AG10803 (cell line): Measurements from ENCODE around the gene MYH10.

Experiments used
- DNase-seq: peaks from one replicate; pipeline ENCODE4 v3.0.0; 2010; ENCODE audit warnings: low read depth
- H3K4me3 ChIP-seq: 2 replicates; pipeline ENCODE4 v1.5.1; 2011; ENCODE audit warnings: mild to moderate bottlenecking, low read length, control low read depth
- TF ChIP-seq, protein P1 (sequence below): conservative IDR thresholded peaks from 2 replicates; pipeline ENCODE4 v1.5.1; 2011; ENCODE audit warnings: mild to moderate bottlenecking, low read length, control low read depth, inconsistent platforms

Gene MYH10

DNA sequence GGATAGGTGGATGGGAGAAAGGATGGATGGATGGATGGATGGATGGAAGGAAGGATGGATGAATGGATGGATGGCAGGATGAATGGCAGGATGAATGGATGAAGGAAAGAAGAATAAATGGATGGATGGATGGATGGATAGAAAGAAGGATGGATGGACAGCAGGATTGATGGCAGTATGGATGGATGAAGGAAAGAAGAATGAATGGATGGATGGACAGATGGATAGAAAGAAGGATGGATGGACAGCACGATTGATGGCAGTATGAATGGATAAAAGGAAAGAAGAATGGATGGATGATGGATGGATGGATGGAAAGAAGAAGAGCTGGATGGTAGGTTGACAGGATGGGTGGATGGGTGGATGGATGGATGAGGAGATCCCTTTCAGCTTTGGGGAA is 9.2 kb upstream of the MYH10 start:
- no peak overlapping the region for H3K4me3 ChIP-seq
- TF ChIP-seq, protein P1, sequence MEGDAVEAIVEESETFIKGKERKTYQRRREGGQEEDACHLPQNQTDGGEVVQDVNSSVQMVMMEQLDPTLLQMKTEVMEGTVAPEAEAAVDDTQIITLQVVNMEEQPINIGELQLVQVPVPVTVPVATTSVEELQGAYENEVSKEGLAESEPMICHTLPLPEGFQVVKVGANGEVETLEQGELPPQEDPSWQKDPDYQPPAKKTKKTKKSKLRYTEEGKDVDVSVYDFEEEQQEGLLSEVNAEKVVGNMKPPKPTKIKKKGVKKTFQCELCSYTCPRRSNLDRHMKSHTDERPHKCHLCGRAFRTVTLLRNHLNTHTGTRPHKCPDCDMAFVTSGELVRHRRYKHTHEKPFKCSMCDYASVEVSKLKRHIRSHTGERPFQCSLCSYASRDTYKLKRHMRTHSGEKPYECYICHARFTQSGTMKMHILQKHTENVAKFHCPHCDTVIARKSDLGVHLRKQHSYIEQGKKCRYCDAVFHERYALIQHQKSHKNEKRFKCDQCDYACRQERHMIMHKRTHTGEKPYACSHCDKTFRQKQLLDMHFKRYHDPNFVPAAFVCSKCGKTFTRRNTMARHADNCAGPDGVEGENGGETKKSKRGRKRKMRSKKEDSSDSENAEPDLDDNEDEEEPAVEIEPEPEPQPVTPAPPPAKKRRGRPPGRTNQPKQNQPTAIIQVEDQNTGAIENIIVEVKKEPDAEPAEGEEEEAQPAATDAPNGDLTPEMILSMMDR = no peak
- DNase-seq = no peak

DNA sequence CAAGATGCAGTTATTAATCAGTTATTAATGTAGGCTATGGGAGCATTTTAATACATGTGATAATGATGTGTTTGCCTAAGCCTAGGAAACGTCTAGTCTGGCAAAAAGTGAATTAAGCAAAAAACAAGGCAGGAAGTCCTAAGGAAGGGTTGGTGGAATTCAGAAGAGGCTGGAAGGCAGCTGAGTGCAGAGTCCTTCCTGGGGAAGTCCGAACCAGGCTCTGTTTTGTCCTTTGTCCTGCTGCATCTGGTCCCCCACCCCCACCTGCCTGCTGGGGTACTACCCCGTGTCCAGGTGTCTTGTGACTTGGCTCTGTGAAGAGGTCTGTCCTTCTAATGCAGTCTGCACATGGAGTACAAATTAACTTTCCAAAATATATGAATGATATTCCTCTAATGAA is 1.5 kb upstream of the MYH10 start:
- no peak overlapping the region for H3K4me3 ChIP-seq
- no peak for DNase-seq
- TF ChIP-seq, protein P1 = no peak

DNA sequence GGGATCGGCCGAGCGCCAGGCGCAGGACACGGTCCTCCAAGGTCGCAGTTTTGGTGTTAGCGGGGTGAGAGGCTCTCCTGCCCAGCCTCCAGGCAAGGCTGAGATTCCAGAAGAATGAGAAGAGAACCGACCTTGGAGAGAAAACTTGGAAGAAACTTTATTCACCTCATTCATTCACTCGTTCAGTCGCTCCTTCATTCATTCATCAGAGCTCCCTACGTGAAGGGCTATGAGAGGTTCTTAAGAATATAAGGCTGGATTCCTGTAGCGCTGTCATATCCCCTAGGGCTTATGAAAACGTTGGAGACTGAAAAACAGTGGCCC is 991 bp upstream of the MYH10 start:
- DNase-seq = no peak
- TF ChIP-seq, protein P1 = no peak
- H3K4me3 ChIP-seq = peak overlapping the region; percentile 86

DNA sequence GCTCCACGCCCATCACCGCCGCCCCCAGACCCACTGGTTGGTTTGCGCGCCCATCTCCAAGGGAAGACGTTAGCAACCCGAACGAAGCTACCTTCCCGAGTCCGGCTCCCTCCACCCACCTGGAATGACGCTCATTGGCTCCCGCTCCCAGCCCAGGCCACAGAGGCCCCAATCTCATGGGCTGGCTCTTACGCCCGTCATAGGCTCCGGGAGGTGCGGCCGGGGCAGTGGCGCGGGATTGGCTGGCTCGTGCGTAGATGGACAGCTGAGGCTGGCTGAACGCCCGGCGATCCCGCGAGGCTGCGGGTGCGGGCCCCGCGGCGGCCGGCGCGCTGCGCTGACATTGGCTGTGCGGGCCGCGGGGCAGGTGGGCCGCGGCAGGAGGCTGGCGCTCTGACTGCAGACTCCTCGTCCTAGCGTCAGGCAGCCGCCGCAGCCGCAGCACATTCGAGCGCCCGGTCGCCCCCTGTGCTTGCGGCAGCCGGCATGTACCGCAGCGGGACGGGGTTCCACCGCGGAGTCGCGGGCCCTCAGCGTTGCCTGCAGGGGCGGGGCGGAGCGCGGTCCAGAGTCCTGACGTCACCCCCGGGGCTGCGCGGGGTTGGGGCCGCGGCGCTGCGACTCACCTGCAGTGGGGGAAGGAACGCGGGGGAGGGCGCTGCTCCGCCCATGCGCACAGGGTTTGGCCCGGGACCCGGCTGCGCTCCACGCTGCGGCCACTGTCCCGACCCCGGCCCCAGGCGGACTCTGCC is 453 bp upstream of the MYH10 start:
- DNase-seq = peak; percentile 99
- TF ChIP-seq, protein P1 = no peak; the same call in 1 of the 2 replicates
- H3K4me3 ChIP-seq = peak overlapping the region; percentile 86

DNA sequence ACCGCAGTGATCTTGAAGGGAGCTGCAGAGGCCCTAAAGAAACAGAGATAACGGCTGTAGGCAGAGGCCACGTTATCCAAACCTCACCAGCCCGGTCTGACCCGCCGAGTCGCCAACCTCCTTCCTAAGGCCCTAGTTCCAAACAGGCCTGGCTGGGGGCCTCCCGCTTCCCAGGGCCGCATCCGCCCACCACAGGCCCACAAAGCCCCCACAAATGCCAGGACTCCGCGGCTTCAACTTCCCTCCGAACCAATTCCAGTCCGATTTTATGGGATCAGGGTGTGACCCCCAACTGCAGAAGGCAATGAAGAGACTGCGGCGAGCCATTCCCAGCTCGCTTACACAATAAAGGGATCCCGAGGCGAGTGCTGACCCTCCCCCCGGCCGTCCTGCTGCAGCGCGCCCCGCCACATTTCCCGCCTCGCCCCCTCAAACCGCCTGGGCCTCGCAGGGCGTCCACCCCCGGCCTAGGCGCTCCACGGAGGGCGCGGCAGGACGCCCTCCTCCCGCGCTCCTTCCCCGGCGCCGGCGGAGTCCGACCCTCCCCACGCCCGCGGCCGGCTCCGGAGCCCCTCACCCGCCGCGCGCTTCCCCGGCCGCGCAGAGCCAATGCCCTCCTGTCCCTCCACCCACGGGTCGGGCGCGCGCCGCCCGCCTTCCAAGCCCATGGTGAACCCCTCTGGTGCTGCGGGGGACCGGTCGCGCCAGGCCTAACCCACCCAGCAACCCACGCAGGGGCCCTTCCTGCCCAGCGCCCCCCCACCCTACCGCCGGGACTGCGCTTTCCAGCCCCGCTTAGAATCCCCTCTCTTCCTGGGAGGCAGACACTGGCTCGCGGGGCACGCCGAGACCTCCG is 926 bp downstream of the MYH10 start:
- peak; percentile 36 for DNase-seq
- TF ChIP-seq, protein P1 = no peak
- H3K4me3 ChIP-seq = peak overlapping the region; percentile 86

DNA sequence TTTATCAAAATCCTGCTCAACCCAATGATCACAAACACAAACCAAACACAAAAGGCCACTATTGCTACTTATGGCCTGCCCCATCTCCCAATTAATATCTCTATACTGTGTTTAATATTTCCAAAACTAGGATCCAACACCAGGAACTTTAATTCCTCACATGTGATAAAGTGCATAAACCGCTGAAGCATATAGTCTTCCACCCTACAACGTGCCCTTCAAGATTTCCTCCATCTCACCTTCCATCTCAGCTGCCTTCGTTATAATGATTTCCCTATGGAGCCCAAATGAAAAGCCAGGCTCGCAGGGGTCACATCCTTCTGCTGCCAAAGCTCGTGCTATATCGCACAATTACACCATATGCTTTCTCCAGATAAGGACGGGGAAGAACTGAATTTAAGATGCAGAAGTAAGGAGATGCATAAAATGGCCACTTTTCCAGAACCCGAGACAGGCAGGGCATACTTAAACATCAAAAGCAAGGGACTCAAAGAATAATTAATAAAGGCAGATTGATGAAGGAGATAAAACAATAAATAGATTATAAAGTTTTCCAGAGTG is 1.8 kb downstream of the MYH10 start:
- H3K4me3 ChIP-seq = peak overlapping the region; percentile 86
- TF ChIP-seq, protein P1 = no peak
- no peak for DNase-seq
